ENCODE results near the gene CAMK1G.

DNA sequence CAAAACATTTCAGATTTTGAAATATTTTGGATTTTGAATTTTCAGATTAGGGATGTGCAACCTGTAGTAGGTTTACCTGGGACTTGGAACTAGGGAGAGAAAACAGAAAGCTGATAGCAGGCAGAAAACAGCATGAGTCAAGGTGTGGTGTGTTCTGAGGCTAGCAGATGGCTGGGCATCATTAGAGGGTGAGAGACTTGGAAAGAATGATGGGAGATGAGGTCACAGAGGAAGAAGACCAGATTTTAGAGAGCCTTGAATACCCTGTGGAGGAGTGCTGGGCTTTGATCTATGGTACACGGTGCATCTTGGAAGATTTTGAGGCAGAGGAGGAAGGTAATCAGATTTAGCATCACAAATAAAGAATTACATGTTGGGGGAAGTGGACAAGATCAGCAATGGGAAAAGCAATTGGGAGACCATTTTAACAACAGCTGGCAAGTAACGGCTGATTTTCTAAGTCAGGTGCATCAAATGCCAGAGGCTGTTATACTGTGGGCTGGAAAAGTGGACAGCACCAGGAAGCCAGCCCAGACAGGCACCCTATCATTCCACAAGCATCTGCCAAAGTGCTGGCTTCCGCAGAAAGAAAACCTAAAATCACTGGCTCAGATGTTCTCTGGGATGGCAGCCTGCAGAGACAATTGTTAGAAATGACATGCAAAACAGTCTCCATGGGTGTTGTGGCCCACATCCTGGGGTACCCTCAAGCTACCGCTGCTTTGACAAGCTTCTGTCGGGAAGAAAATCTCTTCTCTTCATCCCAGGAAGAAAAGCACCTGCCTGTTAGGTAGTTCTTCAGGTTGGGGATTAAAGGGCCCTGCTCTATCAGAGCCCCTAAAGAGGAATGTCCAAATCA, 30.9 kb upstream of the CAMK1G start:
- TF ChIP-seq EZH2 (IDR thresholded peaks at IDR 0.05; ENCODE audit: insufficient read depth, poor library complexity, severe bottlenecking) (no peak), EZH2phosphoT487 (IDR thresholded peaks at IDR 0.05; ENCODE audit: insufficient read depth, low read depth) (no peak)
